HEK293 (cell line): ENCODE results near the gene IL4I1.

Experiments
- CTCF ChIP-seq: fragments of 450-650 bp; formaldehyde crosslinking; IDR thresholded peaks from 2 replicates; pipeline ENCODE4 v1.5.1; 2016; ENCODE audit warnings: missing biosample characterization, missing genetic modification characterization
- GLIS2 ChIP-seq: fragments of 450-650 bp; formaldehyde crosslinking; IDR thresholded peaks from 2 replicates; pipeline ENCODE4 v1.5.1; 2016; ENCODE audit warnings: missing biosample characterization, missing genetic modification characterization
- MYNN ChIP-seq: fragments of 450-650 bp; formaldehyde crosslinking; IDR thresholded peaks from 2 replicates; pipeline ENCODE4 v1.5.1; 2016; ENCODE audit warnings: missing biosample characterization, missing genetic modification characterization, borderline replicate concordance
- YY2 ChIP-seq: fragments of 450-650 bp; formaldehyde crosslinking; IDR thresholded peaks from 2 replicates; pipeline ENCODE4 v1.5.1; 2016; ENCODE audit warnings: missing biosample characterization, missing genetic modification characterization
- ZNF274 ChIP-seq, 2 experiments: fragments of 200-500 bp in 1 of 2; fragments of 450-650 bp in 1 of 2; sonication (Bioruptor generic) in 1 of 2; formaldehyde crosslinking in 1 of 2; IDR thresholded peaks; 2 replicates each; pipeline versions ENCODE4 v1.5.1 to v1.6.1; 2014 to 2016; ENCODE audit warnings: borderline replicate concordance in 1 of 2, inconsistent platforms in 1 of 2, low read length in 1 of 2, missing biosample characterization in 1 of 2, missing genetic modification characterization in 1 of 2
- ZNF335 ChIP-seq: fragments of 450-650 bp; formaldehyde crosslinking; conservative IDR thresholded peaks from 2 replicates; pipeline ENCODE4 v1.5.1; 2016; ENCODE audit warnings: missing biosample characterization, missing genetic modification characterization
- ZNF350 ChIP-seq: fragments of 450-650 bp; formaldehyde crosslinking; IDR thresholded peaks from 2 replicates; pipeline ENCODE4 v1.5.0; 2017; ENCODE audit warnings: missing biosample characterization, mild to moderate bottlenecking, missing genetic modification characterization
- ZNF830 ChIP-seq: fragments of 450-650 bp; IDR thresholded peaks from 2 replicates; pipeline ENCODE4 v1.5.0; 2018; ENCODE audit warnings: missing biosample characterization, missing genetic modification characterization, low read depth, mild to moderate bottlenecking, moderate library complexity
- TF ChIP-seq, protein P1 (sequence below): fragments of 450-650 bp; formaldehyde crosslinking; IDR thresholded peaks from 2 replicates; pipeline ENCODE4 v1.5.1; 2016; ENCODE audit warnings: missing biosample characterization, missing genetic modification characterization
- TF ChIP-seq, protein P2 (sequence below): fragments of 450-650 bp; formaldehyde crosslinking; IDR thresholded peaks from 2 replicates; pipeline ENCODE4 v1.5.1; 2016; ENCODE audit warnings: missing biosample characterization, missing genetic modification characterization

GRCh38 chr19:49929611-49930482 lies 33.2 kb upstream of the IL4I1 start:
- TF ChIP-seq, protein P1, sequence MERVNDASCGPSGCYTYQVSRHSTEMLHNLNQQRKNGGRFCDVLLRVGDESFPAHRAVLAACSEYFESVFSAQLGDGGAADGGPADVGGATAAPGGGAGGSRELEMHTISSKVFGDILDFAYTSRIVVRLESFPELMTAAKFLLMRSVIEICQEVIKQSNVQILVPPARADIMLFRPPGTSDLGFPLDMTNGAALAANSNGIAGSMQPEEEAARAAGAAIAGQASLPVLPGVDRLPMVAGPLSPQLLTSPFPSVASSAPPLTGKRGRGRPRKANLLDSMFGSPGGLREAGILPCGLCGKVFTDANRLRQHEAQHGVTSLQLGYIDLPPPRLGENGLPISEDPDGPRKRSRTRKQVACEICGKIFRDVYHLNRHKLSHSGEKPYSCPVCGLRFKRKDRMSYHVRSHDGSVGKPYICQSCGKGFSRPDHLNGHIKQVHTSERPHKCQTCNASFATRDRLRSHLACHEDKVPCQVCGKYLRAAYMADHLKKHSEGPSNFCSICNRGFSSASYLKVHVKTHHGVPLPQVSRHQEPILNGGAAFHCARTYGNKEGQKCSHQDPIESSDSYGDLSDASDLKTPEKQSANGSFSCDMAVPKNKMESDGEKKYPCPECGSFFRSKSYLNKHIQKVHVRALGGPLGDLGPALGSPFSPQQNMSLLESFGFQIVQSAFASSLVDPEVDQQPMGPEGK = peak; percentile 74; the same call in 1 of the 2 replicates
- TF ChIP-seq ZNF350 = no peak
- peak; percentile 97 for TF ChIP-seq ZNF335 (tag by site-specific recombination)
- TF ChIP-seq ZNF830 (tag by site-specific recombination) = no peak
- no peak for TF ChIP-seq ZNF274 (IDR thresholded peaks at IDR 0.05; ENCODE audit: low read length)
- no peak for TF ChIP-seq ZNF274 (tag by site-specific recombination; IDR thresholded peaks at IDR 0.05; ENCODE audit: borderline replicate concordance)
- no peak for TF ChIP-seq YY2 (tag by site-specific recombination)
- no peak for TF ChIP-seq MYNN (tag by site-specific recombination)
- TF ChIP-seq CTCF (tag by site-specific recombination) = no peak
- TF ChIP-seq, protein P2, sequence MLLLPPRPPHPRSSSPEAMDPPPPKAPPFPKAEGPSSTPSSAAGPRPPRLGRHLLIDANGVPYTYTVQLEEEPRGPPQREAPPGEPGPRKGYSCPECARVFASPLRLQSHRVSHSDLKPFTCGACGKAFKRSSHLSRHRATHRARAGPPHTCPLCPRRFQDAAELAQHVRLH (tag by site-specific recombination) = peak; percentile 85
- TF ChIP-seq GLIS2 (tag by site-specific recombination) = no peak
